Chondrocyte (in vitro differentiated cells): ENCODE measurements around the gene DUOXA1. TPM values are rescaled to one million over a fixed set of nuclear protein-coding genes. Genes with fewer than 3 reads are reported as not detected.
"Not testable (repeated sequence)": the region's sequence is repeated elsewhere in the genome, so short reads cannot be mapped to it uniquely, and the experiment has no call there.

ENCODE experiments used
- DNase-seq: peaks from one replicate; pipeline ENCODE4 v3.0.0; 2021; ENCODE audit warnings: mixed read lengths, low spot score
- H3K27ac Mint-ChIP-seq: one replicate; pipeline ENCODE4 v1.8.0; 2021; ENCODE audit warnings: mild to moderate bottlenecking, moderate library complexity, mixed read lengths; ENCODE audit not compliant: unreplicated experiment
- H3K27me3 Mint-ChIP-seq: 2 replicates; pipeline ENCODE4 v1.8.0; 2021; ENCODE audit warnings: low read depth, mixed read lengths
- H3K36me3 Mint-ChIP-seq: 2 replicates; pipeline ENCODE4 v1.8.0; 2021; ENCODE audit warnings: low read depth, mixed read lengths
- H3K4me1 Mint-ChIP-seq: 2 replicates; pipeline ENCODE4 v1.8.0; 2021; ENCODE audit warnings: low read depth, mild to moderate bottlenecking, mixed read lengths
- H3K4me3 Mint-ChIP-seq: one replicate; pipeline ENCODE4 v1.8.0; 2021; ENCODE audit warnings: mild to moderate bottlenecking, moderate library complexity, mixed read lengths; ENCODE audit not compliant: unreplicated experiment
- H3K9me3 Mint-ChIP-seq: 2 replicates; pipeline ENCODE4 v1.8.0; 2021; ENCODE audit warnings: low read depth, mixed read lengths
- total RNA-seq: library from RNA; stranded (reverse); gene quantifications from 3 replicates; pipeline ENCODE4 v1.2.1, GENCODE V29; 2021
- TF ChIP-seq, protein P1 (sequence below): fragments of 200-600 bp; sonication (generic); IDR thresholded peaks from 2 replicates; pipeline ENCODE4 v1.5.0; 2021; ENCODE audit warnings: antibody characterized with exemption, mild to moderate bottlenecking, moderate library complexity

DUOXA1 gene
- total RNA-seq, 1 donor from 2014 or later, result 0.47 TPM

DNA sequence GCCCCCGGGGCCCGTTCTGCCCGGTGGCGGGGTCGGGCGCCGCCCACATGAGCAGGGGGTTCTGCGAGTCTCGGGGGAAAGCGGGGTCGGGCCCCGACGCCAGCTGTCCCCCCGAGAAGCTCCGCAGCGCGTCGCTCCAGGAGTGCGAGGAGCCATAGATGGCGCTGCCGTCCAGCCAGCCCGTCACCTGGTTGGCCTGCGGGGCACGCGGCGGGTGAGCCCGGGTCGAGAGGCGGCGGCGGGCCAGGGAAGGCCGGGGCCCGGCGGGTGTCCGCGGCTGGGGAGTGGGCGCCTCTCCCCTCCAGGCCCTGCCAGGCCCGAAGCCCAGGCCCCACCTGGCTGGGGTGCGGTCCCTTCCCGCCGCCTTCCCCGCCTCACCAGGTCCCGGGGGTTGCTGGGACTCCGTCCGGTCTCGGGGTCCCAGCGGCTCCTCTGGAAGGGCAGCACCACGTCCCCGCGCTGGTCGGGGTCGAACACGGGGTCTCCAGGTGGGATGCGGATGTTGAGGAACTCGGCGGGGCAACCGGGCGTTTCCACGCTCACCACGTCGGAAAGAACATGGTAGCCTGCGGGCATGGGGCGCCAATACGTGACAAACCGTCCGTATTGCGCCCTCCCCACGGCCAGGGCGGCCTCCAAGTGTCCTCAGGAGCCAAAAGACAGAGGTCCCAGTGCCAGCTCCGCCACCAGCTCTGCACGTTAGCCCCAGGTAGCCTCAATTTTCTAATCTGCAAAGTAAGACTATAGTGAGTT, 18.1 kb downstream of the DUOXA1 start:
- peak; percentile 83 for DNase-seq
- TF ChIP-seq, protein P1, sequence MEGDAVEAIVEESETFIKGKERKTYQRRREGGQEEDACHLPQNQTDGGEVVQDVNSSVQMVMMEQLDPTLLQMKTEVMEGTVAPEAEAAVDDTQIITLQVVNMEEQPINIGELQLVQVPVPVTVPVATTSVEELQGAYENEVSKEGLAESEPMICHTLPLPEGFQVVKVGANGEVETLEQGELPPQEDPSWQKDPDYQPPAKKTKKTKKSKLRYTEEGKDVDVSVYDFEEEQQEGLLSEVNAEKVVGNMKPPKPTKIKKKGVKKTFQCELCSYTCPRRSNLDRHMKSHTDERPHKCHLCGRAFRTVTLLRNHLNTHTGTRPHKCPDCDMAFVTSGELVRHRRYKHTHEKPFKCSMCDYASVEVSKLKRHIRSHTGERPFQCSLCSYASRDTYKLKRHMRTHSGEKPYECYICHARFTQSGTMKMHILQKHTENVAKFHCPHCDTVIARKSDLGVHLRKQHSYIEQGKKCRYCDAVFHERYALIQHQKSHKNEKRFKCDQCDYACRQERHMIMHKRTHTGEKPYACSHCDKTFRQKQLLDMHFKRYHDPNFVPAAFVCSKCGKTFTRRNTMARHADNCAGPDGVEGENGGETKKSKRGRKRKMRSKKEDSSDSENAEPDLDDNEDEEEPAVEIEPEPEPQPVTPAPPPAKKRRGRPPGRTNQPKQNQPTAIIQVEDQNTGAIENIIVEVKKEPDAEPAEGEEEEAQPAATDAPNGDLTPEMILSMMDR, result no peak
- H3K27ac Mint-ChIP-seq, result no peak overlapping the region
- H3K27me3 Mint-ChIP-seq, result peaks cover 61% of the 10 kb centered on the region
- H3K9me3 Mint-ChIP-seq, result no peaks in the 10 kb centered on the region
- H3K4me1 Mint-ChIP-seq, result peaks cover 17% of the 10 kb centered on the region
- H3K4me3 Mint-ChIP-seq, result peak overlapping the region; percentile 51
- H3K36me3 Mint-ChIP-seq, result peaks cover 2% of the 10 kb centered on the region

DNA sequence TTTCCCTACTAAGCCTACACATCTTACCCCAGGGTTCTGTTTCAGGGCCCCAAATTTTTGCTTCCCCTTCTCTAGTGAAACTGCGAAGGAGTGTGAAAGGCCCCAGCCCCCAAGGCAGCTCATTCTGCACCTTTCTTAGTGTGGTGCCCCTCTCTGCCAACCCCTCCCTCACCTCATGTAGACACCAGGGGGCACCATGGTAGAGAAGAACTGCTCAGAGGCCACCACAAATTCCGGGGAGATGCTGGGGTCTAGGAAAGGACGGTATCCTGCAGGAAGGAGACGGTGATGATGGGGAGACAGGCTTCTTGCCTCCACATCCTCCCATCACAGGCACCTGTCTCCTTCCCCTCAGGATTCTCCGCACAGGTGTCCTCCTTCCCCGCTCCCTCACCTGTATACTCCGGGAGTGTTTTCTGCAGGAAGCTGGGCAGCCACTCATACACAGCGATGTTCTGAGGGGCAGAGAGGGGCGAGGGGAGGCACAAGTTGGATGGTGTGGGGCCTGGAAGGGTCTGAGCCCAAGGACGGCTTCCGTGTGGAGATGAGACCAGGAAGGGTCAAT, 19.3 kb downstream of the DUOXA1 start:
- H3K4me3 Mint-ChIP-seq, result no peak overlapping the region
- H3K9me3 Mint-ChIP-seq, result no peaks in the 10 kb centered on the region

DNA sequence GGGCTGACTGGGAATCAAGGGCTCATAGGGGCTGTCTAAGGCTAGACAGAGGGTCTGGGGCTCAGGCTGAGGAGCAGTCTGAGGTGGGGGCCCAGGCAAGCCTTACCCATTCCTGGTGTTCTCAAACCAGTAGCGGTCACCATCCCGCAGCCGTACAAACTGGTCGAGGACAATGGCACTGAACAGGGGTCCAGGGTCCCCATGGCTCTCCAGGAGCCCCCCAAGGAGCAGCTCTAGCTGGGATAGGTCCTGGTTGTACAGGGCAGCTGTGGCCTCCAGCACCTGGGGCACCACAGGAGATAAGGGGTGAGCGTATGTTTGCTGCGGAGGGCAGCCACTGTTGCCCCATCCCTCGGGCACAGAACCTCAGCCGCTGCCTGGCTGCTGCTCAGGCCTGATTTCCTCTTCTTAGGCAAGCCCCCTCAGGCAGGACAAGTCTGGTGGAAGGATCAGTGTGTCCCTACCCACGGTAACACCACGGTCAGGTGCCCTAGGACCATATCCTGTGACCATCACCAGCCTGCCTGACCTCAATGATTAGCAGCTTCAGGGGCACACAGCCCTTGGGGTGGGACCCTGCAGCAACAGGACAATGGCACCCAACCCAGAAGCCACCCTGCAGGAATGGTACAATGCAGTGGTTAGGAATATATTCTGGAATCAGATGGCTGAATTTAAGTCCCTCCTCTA, 21.6 kb downstream of the DUOXA1 start:
- Mint-ChIP-seq H3K4me1 (peaks cover 12% of the 10 kb centered on the region), H3K36me3 (no peaks in the 10 kb centered on the region), H3K4me3 (no peak overlapping the region), H3K9me3 (no peaks in the 10 kb centered on the region), H3K27ac (no peak overlapping the region), H3K27me3 (peaks cover 46% of the 10 kb centered on the region)
- DNase-seq, result no peak
- TF ChIP-seq, protein P1, result no peak

More for the DNA sequence above, 19.3 kb downstream of the DUOXA1 start:
- Mint-ChIP-seq H3K4me1 (peaks cover 17% of the 10 kb centered on the region), H3K27ac (no peak overlapping the region), H3K27me3 (peaks cover 66% of the 10 kb centered on the region), H3K36me3 (peaks cover 2% of the 10 kb centered on the region)
- no peak for DNase-seq
- TF ChIP-seq, protein P1, result peak; percentile 27

DNA sequence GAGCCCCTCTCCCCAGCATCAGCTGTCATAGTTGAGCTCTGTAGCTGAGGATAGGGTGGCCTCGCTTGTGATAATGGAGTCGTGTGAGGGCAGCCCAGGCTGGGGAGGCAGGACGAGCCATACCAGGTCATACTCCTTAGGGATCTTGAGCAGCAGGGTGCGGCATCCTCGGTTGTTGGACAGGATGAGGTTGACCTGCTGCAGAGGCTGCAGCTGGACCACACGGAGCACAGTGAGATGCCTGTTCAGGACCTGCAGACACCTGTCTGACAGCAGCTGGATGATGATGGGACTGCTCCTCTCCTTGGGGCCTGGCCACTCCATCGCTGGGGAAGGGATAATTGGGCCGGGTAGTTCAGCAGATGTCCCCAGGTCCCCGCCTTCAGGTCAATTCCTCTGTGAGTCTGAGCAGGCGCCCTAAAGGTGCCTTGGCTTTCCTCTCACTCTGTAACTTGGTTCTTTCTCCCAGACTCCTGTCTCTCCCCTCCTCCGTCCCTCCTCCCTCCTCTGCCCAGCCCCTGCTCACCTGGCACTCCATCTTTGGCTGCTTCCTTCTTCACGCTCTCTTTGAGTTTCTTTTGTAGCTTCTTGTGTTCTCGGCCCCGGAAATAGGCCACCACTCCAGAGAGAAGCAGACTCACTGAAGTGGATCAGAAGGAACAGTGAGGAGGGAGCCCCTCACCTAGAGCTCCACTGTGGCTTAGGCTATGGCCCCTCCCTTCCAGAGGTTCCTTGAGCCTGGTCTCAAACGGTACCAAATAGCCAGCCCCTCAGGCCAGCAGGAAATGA, 23.5 kb downstream of the DUOXA1 start:
- Mint-ChIP-seq H3K27me3 (peaks cover 40% of the 10 kb centered on the region), H3K36me3 (no peaks in the 10 kb centered on the region), H3K27ac (no peak overlapping the region), H3K4me3 (no peak overlapping the region), H3K4me1 (no peaks in the 10 kb centered on the region), H3K9me3 (no peaks in the 10 kb centered on the region)
- TF ChIP-seq, protein P1, result no peak
- no peak for DNase-seq

DNA sequence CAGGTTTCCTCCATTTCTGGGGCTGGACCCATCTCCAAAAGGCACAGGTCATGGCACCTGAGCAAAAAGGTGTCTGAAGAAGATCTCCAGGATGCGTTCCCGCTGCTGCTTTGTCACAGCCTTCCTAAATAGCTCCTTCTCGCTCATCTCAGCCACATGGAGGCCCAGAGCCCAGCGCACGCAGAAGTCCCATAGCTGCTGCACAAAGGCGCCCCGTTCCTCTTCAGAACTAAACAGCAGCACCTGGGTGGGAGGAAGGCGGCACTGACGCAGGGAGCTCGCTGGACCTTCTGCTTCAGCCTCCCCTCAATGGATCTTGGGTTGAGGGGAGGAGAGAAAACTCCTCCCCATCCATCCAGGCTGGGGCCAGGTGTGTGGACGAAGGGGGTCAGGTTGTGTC, 24.1 kb downstream of the DUOXA1 start:
- DNase-seq, result no peak
- H3K27me3 Mint-ChIP-seq, result peaks cover 39% of the 10 kb centered on the region

DNA sequence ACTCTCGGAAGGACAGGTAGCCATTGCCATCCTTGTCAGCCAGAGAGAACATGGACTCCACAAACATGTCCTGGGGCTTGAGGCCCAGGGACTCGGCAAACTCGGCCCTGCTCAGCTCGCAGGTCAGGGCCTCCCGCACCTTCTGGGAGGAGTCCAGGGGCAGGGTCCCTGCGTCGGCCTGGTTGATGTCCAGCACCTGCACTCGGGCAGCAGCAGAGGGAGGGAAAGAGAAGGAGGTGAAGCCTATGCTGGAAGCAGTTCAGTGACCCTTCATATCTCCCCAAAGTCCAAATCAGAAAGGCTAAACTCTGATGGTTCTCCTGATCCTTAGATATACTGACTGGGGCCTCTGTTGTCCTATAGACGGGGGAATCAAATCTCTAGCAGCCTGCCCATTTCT, 25.5 kb downstream of the DUOXA1 start:
- H3K36me3 Mint-ChIP-seq, H3K4me1 Mint-ChIP-seq, H3K27ac Mint-ChIP-seq, H3K4me3 Mint-ChIP-seq, DNase-seq, H3K9me3 Mint-ChIP-seq: not testable (repeated sequence)
- peaks cover 31% of the 10 kb centered on the region for H3K27me3 Mint-ChIP-seq

More for the DNA sequence above, 24.1 kb downstream of the DUOXA1 start:
- TF ChIP-seq, protein P1, result no peak
- H3K4me1 Mint-ChIP-seq, result no peaks in the 10 kb centered on the region
- H3K9me3 Mint-ChIP-seq, result no peaks in the 10 kb centered on the region
- H3K27ac Mint-ChIP-seq, result no peak overlapping the region
- H3K4me3 Mint-ChIP-seq, result no peak overlapping the region
- H3K36me3 Mint-ChIP-seq, result no peaks in the 10 kb centered on the region
